Hippocampal formation (tissue), 2 donors: ENCODE data around the gene ANKS3.

Experiments
- DNase-seq, 2 donors: peaks; one replicate each; lab custom pipeline; 2025; lab: John Stamatoyannopoulos, UW

The ANKS3 gene

GRCh38 chr16:4734063-4734729, at the start of gene ANKS3, which contains the start of gene DNAAF8:
Gene ANKS3 (minus strand): TSS chr16:4734271. CDS start chr16:4730149, 4,122 bp downstream.
Gene DNAAF8 (plus strand): TSS chr16:4734537. CDS start chr16:4736515, 1,978 bp downstream.
- DNase-seq: peak; percentile 90 to 94

GRCh38 chr16:4783251-4783950, 49.3 kb upstream of the ANKS3 start:
- DNase-seq: no peak

GRCh38 chr16:4780235-4780634, 46.2 kb upstream of the ANKS3 start:
- no peak for DNase-seq

GRCh38 chr16:4778050-4778392, 44.0 kb upstream of the ANKS3 start:
- DNase-seq: no peak

- DNase-seq: no peak
These were observed 43.4 kb upstream of the ANKS3 start for GRCh38 chr16:4777339-4778049.

- DNase-seq: no peak
These were observed 42.2 kb upstream of the ANKS3 start for GRCh38 chr16:4776141-4776705.

- no peak for DNase-seq
These were observed 40.9 kb upstream of the ANKS3 start for GRCh38 chr16:4775005-4775404.

GRCh38 chr16:4772351-4772750, 38.3 kb upstream of the ANKS3 start:
- DNase-seq: no peak

GRCh38 chr16:4771646-4772045, 37.6 kb upstream of the ANKS3 start:
- no peak for DNase-seq

- no peak for DNase-seq
These were observed 35.2 kb upstream of the ANKS3 start for GRCh38 chr16:4769306-4769638.

GRCh38 chr16:4768549-4769305, 34.7 kb upstream of the ANKS3 start:
- DNase-seq: peak; percentile 95 to 98

- no peak for DNase-seq
These were observed 33.9 kb upstream of the ANKS3 start for GRCh38 chr16:4767872-4768548.

GRCh38 chr16:4766875-4767628, 33.0 kb upstream of the ANKS3 start, which contains the start of gene ZNF500:
Gene ZNF500 (minus strand): TSS chr16:4767162. CDS start chr16:4765978, 1,184 bp downstream.
- peak; percentile 96 to 97 for DNase-seq

- DNase-seq: no peak
These were observed 31.7 kb upstream of the ANKS3 start for GRCh38 chr16:4765511-4766474.

- DNase-seq: no peak
These were observed 29.7 kb upstream of the ANKS3 start for GRCh38 chr16:4763791-4764190.

GRCh38 chr16:4762205-4762604, 28.1 kb upstream of the ANKS3 start:
- no peak for DNase-seq

- no peak for DNase-seq
These were observed 26.3 kb upstream of the ANKS3 start for GRCh38 chr16:4760221-4760910.

- no peak for DNase-seq
These were observed 21.6 kb upstream of the ANKS3 start for GRCh38 chr16:4755687-4756086.

GRCh38 chr16:4754865-4755264, 20.8 kb upstream of the ANKS3 start:
- no peak for DNase-seq
